H9 (cell line): Measurements from ENCODE around the gene SNAP25. TPM values are rescaled to one million over a fixed set of nuclear protein-coding genes. Genes with fewer than 3 reads are reported as not detected.

Source experiments
- DNase-seq: peaks from one replicate; pipeline ENCODE4 v3.0.0-alpha.2; 2017
- H2AFZ ChIP-seq: one replicate; pipeline ENCODE4 v1.6.1; 2013; ENCODE audit warnings: mild to moderate bottlenecking, low read length, control low read depth, moderate library complexity
- H2AK5ac ChIP-seq: 2 replicates; pipeline ENCODE4 v1.6.1; 2013; ENCODE audit warnings: low read length, control low read depth, mixed read lengths; ENCODE audit not compliant: insufficient read length
- H2BK120ac ChIP-seq: one replicate; pipeline ENCODE4 v1.6.1; 2013; ENCODE audit warnings: low read depth, mild to moderate bottlenecking, low read length, control low read depth, inconsistent platforms; ENCODE audit not compliant: poor library complexity, severe bottlenecking
- H2BK12ac ChIP-seq: 2 replicates; pipeline ENCODE4 v1.6.1; 2013; ENCODE audit warnings: low read length, control low read depth, mixed read lengths, low read depth; ENCODE audit not compliant: insufficient read length
- H2BK15ac ChIP-seq: 2 replicates; pipeline ENCODE4 v1.6.1; 2013; ENCODE audit warnings: low read depth, low read length, control low read depth
- H2BK20ac ChIP-seq: one replicate; pipeline ENCODE4 v1.6.1; 2013; ENCODE audit warnings: low read depth, mild to moderate bottlenecking, low read length, control low read depth, inconsistent platforms; ENCODE audit not compliant: poor library complexity, severe bottlenecking
- H2BK5ac ChIP-seq: 2 replicates; pipeline ENCODE4 v1.6.1; 2013; ENCODE audit warnings: low read length, control low read depth, mixed read lengths; ENCODE audit not compliant: insufficient read length
- H3K14ac ChIP-seq: 2 replicates; pipeline ENCODE4 v1.6.1; 2013; ENCODE audit warnings: low read length, control low read depth; ENCODE audit not compliant: insufficient read depth
- H3K18ac ChIP-seq: 2 replicates; pipeline ENCODE4 v1.6.1; 2013; ENCODE audit warnings: low read depth, mild to moderate bottlenecking, mixed read lengths, low read length, control low read depth; ENCODE audit not compliant: insufficient read length
- H3K23ac ChIP-seq: 2 replicates; pipeline ENCODE4 v1.6.1; 2013; ENCODE audit warnings: low read length, control low read depth, mixed read lengths, low read depth; ENCODE audit not compliant: insufficient read length
- H3K23me2 ChIP-seq: 2 replicates; pipeline ENCODE4 v1.6.1; 2013; ENCODE audit warnings: low read depth, mild to moderate bottlenecking, mixed read lengths, low read length, control low read depth; ENCODE audit not compliant: insufficient read length, poor library complexity, severe bottlenecking
- H3K27ac ChIP-seq: 2 replicates; pipeline ENCODE4 v1.5.1; 2013; ENCODE audit warnings: low read length, control low read depth, mixed read lengths, low read depth; ENCODE audit not compliant: insufficient read length
- H3K27me3 ChIP-seq: 2 replicates; pipeline ENCODE4 v1.6.1; 2013; ENCODE audit warnings: low read length, control low read depth, inconsistent platforms; ENCODE audit not compliant: insufficient read depth
- H3K4ac ChIP-seq: 2 replicates; pipeline ENCODE4 v1.6.1; 2013; ENCODE audit warnings: low read depth, mild to moderate bottlenecking, control low read depth, inconsistent platforms, low read length, moderate library complexity
- H3K4me1 ChIP-seq: 2 replicates; pipeline ENCODE4 v1.6.1; 2013; ENCODE audit warnings: low read length, control low read depth, inconsistent platforms; ENCODE audit not compliant: insufficient read depth
- H3K4me2 ChIP-seq: 2 replicates; pipeline ENCODE4 v1.6.1; 2013; ENCODE audit warnings: low read length, control low read depth, mixed read lengths; ENCODE audit not compliant: insufficient read length, insufficient read depth
- H3K56ac ChIP-seq: 2 replicates; pipeline ENCODE4 v1.6.1; 2013; ENCODE audit warnings: low read depth, mild to moderate bottlenecking, mixed read lengths, low read length, control low read depth; ENCODE audit not compliant: insufficient read length
- H3K79me1 ChIP-seq: 2 replicates; pipeline ENCODE4 v1.6.1; 2013; ENCODE audit warnings: low read depth, mild to moderate bottlenecking, moderate library complexity, low read length, control low read depth, inconsistent platforms; ENCODE audit not compliant: insufficient read depth, poor library complexity, severe bottlenecking
- H3K79me2 ChIP-seq: 2 replicates; pipeline ENCODE4 v1.6.1; 2013; ENCODE audit warnings: low read length, control low read depth, inconsistent platforms; ENCODE audit not compliant: insufficient read depth
- H3K9ac ChIP-seq: 2 replicates; pipeline ENCODE4 v1.6.1; 2013; ENCODE audit warnings: low read length, control low read depth, mixed read lengths; ENCODE audit not compliant: insufficient read length; ENCODE audit errors: extremely low read depth
- H3K9me3 ChIP-seq: one replicate; pipeline ENCODE4 v1.6.1; 2013; ENCODE audit warnings: low read depth, low read length, inconsistent platforms; ENCODE audit not compliant: control insufficient read depth
- H3T11ph ChIP-seq: one replicate; pipeline ENCODE4 v1.6.1; 2013; ENCODE audit warnings: mild to moderate bottlenecking, low read length, control low read depth, inconsistent platforms
- H4K20me1 ChIP-seq: one replicate; pipeline ENCODE4 v1.6.1; 2013; ENCODE audit not compliant: control insufficient read depth, insufficient read length, insufficient read depth
- H4K5ac ChIP-seq: 2 replicates; pipeline ENCODE4 v1.6.1; 2013; ENCODE audit warnings: low read depth, mild to moderate bottlenecking, mixed read lengths, low read length, control low read depth; ENCODE audit not compliant: insufficient read length
- H4K8ac ChIP-seq: replicated peaks from 2 replicates; pipeline ENCODE4 v1.6.1; 2013; ENCODE audit warnings: low read length, control low read depth, mixed read lengths, low read depth; ENCODE audit not compliant: insufficient read length
- H4K91ac ChIP-seq: 2 replicates; pipeline ENCODE4 v1.6.1; 2013; ENCODE audit warnings: low read depth, mild to moderate bottlenecking, moderate library complexity, mixed read lengths, low read length, control low read depth; ENCODE audit not compliant: insufficient read length
- H3K27ac Mint-ChIP-seq, 3 experiments: 2 replicates in 2 of 3; 3 replicates in 1 of 3; pipeline ENCODE4 v1.8.0; 2020 to 2021; ENCODE audit warnings: mixed read lengths in 3 of 3, mild to moderate bottlenecking in 1 of 3, moderate library complexity in 1 of 3
- H3K27me3 Mint-ChIP-seq: 2 replicates; pipeline ENCODE4 v1.8.0; 2021; ENCODE audit warnings: low read depth, mild to moderate bottlenecking, moderate library complexity, mixed read lengths
- H3K36me3 Mint-ChIP-seq, 3 experiments: 2 replicates in 2 of 3; 3 replicates in 1 of 3; pipeline ENCODE4 v1.8.0; 2020 to 2021; ENCODE audit warnings: low read depth in 3 of 3, mixed read lengths in 3 of 3; ENCODE audit not compliant: insufficient read depth in 1 of 3
- H3K4me1 Mint-ChIP-seq, 2 experiments: 2 replicates each; pipeline ENCODE4 v1.8.0; 2020; ENCODE audit warnings: mixed read lengths in 2 of 2
- H3K4me3 Mint-ChIP-seq, 2 experiments: 2 replicates in 1 of 2; 3 replicates in 1 of 2; pipeline ENCODE4 v1.8.0; 2020 to 2021; ENCODE audit warnings: mild to moderate bottlenecking in 2 of 2, mixed read lengths in 2 of 2, moderate library complexity in 1 of 2
- H3K9me3 Mint-ChIP-seq, 2 experiments: 2 replicates in 1 of 2; 3 replicates in 1 of 2; pipeline ENCODE4 v1.8.0; 2020; ENCODE audit warnings: mild to moderate bottlenecking in 2 of 2, mixed read lengths in 2 of 2, moderate library complexity in 1 of 2
- WGBS: extraction: QIAGEN DNeasy Blood & Tissue Kit; methylation state at CpG from one replicate; pipeline ENCODE4 v1.1.7; 2013; ENCODE audit warnings: missing lambda C conversion rate, low lambda C conversion rate, mixed read lengths; ENCODE audit not compliant: insufficient read length; ENCODE audit errors: extremely low coverage; 5-methylcytosine and 5-hydroxymethylcytosine counted together
- total RNA-seq: library from RNA; stranded (reverse); gene quantifications from 2 replicates; pipeline ENCODE4 v1.2.1, GENCODE V29; 2021
- TF ChIP-seq, protein P1 (sequence below): fragments of 200-600 bp; sonication (generic); conservative IDR thresholded peaks from 3 replicates; pipeline ENCODE4 v1.8.0; 2021; ENCODE audit warnings: antibody characterized with exemption, mild to moderate bottlenecking

SNAP25 gene
- total RNA-seq, 1 experiment from 2014 or later = 0.13 TPM

DNA sequence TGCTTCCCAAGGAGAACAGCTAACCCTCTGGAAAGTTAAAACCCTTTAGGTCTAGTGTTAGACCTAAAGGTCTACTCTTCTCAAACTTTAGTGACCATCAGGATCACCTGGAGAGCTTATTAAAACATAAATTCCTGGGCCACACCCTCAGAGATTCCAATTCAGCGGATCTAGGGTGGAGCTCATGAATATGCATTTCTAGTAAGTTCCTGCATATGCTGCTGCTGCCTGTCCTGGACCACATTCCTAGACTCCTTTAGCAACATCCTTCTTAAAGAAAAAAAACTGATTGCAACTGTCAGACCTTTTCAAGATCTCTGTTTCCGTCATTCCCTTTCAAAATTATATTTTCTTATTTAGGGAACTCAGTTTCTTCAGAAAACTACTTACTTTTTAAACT, 31.2 kb downstream of the SNAP25 start:
- Histone ChIP-seq H2BK15ac (no peak overlapping the region), H3K23me2 (no peaks in the 10 kb centered on the region), H3K27me3 (no peaks in the 10 kb centered on the region), H4K91ac (no peak overlapping the region), H3K14ac (no peak overlapping the region), H3K27ac (no peak overlapping the region), H4K20me1 (no peaks in the 10 kb centered on the region), H3K9ac (no peak overlapping the region), H2BK12ac (no peak overlapping the region), H3T11ph (no peak overlapping the region), H3K23ac (no peak overlapping the region), H2AK5ac (no peak overlapping the region), H3K4me1 (peaks cover 5% of the 10 kb centered on the region; the same call in 1 of the 2 replicates), H3K4ac (no peak overlapping the region), H3K56ac (no peak overlapping the region), H3K9me3 (no peaks in the 10 kb centered on the region), H4K5ac (no peak overlapping the region), H4K8ac (no peak overlapping the region), H3K18ac (no peak overlapping the region), H3K79me2 (no peaks in the 10 kb centered on the region), H2AFZ (no peak overlapping the region), H2BK120ac (no peak overlapping the region), H3K79me1 (no peaks in the 10 kb centered on the region), H2BK20ac (no peak overlapping the region), H2BK5ac (no peak overlapping the region), H3K4me2 (no peak overlapping the region)
- Mint-ChIP-seq H3K9me3 (no peaks in the 10 kb centered on the region), H3K27ac (no peak overlapping the region), H3K4me1 (peaks cover 31 to 35% of the 10 kb centered on the region in 2 experiments), H3K4me3 (no peak overlapping the region), H3K36me3 (no peaks in the 10 kb centered on the region), H3K27me3 (no peaks in the 10 kb centered on the region)
- WGBS = no CpG with 5 or more reads among the region's 2 CpGs
- TF ChIP-seq, protein P1, sequence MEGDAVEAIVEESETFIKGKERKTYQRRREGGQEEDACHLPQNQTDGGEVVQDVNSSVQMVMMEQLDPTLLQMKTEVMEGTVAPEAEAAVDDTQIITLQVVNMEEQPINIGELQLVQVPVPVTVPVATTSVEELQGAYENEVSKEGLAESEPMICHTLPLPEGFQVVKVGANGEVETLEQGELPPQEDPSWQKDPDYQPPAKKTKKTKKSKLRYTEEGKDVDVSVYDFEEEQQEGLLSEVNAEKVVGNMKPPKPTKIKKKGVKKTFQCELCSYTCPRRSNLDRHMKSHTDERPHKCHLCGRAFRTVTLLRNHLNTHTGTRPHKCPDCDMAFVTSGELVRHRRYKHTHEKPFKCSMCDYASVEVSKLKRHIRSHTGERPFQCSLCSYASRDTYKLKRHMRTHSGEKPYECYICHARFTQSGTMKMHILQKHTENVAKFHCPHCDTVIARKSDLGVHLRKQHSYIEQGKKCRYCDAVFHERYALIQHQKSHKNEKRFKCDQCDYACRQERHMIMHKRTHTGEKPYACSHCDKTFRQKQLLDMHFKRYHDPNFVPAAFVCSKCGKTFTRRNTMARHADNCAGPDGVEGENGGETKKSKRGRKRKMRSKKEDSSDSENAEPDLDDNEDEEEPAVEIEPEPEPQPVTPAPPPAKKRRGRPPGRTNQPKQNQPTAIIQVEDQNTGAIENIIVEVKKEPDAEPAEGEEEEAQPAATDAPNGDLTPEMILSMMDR = no peak
- DNase-seq = no peak
